HFFc6 (cell line): ENCODE measurements around the gene EVX2. TPM values are rescaled to one million over a fixed set of nuclear protein-coding genes. Genes with fewer than 3 reads are reported as not detected.

ENCODE experiments used
- DNase-seq: peaks from one replicate; pipeline ENCODE4 v3.0.0-alpha.2; 2018
- H3K27ac Mint-ChIP-seq: 2 replicates; pipeline ENCODE4 v1.8.0; 2020; ENCODE audit warnings: mild to moderate bottlenecking, mixed read lengths
- H3K27me3 Mint-ChIP-seq: 2 replicates; pipeline ENCODE4 v1.8.0; 2021; ENCODE audit warnings: mild to moderate bottlenecking, moderate library complexity, mixed read lengths; ENCODE audit not compliant: insufficient read depth
- H3K36me3 Mint-ChIP-seq: 2 replicates; pipeline ENCODE4 v1.8.0; 2021; ENCODE audit warnings: low read depth, mixed read lengths
- H3K4me1 Mint-ChIP-seq: 2 replicates; pipeline ENCODE4 v1.8.0; 2020; ENCODE audit warnings: low read depth, mixed read lengths
- H3K4me3 Mint-ChIP-seq: 2 replicates; pipeline ENCODE4 v1.8.0; 2020; ENCODE audit warnings: mild to moderate bottlenecking, moderate library complexity, mixed read lengths
- H3K9me3 Mint-ChIP-seq: 2 replicates; pipeline ENCODE4 v1.8.0; 2020; ENCODE audit warnings: mild to moderate bottlenecking, mixed read lengths
- total RNA-seq, 6 experiments: library from RNA; stranded (reverse); fragmentation: NEBNext Ultra II Directional; extraction: Animal tissue kit (Norgen Biotek cat#: 25700); gene quantifications; 2 replicates in 1 of 6; 3 replicates in 5 of 6; pipeline ENCODE4 v1.2.3, GENCODE V29; 2021
- TF ChIP-seq, protein P1 (sequence below): fragments of 200-600 bp; sonication (generic); IDR thresholded peaks from 2 replicates; pipeline ENCODE4 v1.5.0; 2021; ENCODE audit warnings: antibody characterized with exemption, mild to moderate bottlenecking

EVX2 gene
- total RNA-seq, 6 experiments from 2014 or later, result not detected

DNA sequence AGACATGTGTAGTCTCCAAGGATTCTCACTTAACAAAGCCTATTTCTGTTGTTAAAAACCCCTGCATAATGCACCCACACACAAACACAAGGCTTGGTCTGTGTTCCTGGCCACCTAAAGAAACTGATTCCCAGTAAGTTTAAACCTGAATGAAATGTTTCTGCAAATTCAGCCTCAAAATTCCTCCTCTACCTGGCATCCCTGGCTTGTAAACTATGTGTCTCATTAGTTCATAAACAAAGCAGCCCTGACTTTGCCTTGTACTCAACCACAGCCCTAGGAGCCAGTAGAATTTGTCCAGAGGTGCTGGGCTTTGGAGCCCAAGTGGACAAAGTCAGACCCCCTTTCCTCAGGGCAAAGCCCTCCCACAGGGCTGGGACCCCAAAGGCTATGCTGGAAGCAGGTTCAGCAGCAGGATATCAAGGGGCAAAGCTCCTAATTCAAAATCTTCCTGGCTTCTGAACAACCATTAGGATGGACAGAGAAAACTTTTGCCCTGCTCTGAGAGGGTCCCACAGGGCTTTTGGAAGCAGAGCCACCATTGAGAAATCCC is 6.2 kb upstream of the EVX2 start:
- H3K27ac Mint-ChIP-seq, result no peak overlapping the region
- DNase-seq, result no peak
- H3K9me3 Mint-ChIP-seq, result no peaks in the 10 kb centered on the region
- H3K4me1 Mint-ChIP-seq, result peaks cover 17% of the 10 kb centered on the region
- H3K36me3 Mint-ChIP-seq, result peaks cover 8% of the 10 kb centered on the region; the same call in 1 of the 2 replicates
- TF ChIP-seq, protein P1, sequence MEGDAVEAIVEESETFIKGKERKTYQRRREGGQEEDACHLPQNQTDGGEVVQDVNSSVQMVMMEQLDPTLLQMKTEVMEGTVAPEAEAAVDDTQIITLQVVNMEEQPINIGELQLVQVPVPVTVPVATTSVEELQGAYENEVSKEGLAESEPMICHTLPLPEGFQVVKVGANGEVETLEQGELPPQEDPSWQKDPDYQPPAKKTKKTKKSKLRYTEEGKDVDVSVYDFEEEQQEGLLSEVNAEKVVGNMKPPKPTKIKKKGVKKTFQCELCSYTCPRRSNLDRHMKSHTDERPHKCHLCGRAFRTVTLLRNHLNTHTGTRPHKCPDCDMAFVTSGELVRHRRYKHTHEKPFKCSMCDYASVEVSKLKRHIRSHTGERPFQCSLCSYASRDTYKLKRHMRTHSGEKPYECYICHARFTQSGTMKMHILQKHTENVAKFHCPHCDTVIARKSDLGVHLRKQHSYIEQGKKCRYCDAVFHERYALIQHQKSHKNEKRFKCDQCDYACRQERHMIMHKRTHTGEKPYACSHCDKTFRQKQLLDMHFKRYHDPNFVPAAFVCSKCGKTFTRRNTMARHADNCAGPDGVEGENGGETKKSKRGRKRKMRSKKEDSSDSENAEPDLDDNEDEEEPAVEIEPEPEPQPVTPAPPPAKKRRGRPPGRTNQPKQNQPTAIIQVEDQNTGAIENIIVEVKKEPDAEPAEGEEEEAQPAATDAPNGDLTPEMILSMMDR, result no peak
- H3K27me3 Mint-ChIP-seq, result peaks cover 46% of the 10 kb centered on the region
- H3K4me3 Mint-ChIP-seq, result no peak overlapping the region

DNA sequence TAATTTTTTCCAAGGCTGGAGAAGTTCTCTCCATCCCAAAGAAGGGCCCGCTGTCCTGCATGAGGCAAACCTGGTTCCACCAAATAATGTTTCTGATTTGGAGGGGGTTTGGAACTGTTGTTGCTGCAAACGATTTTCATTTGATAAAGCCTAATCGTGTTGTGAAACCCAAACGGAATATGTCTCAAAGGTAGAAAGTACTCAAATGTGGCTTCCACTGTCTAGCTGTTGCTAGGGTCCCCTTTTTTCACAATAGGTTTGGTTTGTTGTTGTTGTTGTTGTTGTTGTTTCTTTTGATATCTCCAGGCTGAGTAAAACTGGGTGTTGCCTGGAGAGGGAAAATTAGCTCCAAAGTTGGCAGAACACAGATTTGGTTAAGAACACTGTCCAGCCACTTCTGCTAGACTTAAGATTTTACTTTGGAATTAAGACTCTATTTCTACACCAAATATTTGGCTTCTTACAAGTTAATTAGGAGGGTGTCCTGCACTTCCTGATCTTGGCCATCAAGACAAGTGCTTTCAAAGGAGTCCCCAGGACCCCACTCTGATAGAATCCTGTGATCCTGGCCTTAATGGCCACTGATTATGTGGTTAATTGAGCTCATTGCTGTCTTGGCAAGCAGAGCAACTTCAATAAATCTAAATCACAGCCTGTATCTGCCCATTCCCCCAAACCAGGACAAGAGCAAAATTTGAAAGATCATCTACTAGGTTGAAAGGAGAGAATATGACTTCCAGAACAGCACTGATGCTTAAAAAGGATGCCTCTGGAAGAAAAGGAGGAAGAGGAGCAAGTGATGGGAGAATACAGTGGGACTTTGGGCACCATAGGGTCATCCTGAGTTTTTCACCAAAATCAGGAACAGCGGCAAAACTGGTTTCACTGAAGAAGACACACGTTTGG is 5.4 kb upstream of the EVX2 start:
- TF ChIP-seq, protein P1, result no peak
- H3K27ac Mint-ChIP-seq, result no peak overlapping the region

DNA sequence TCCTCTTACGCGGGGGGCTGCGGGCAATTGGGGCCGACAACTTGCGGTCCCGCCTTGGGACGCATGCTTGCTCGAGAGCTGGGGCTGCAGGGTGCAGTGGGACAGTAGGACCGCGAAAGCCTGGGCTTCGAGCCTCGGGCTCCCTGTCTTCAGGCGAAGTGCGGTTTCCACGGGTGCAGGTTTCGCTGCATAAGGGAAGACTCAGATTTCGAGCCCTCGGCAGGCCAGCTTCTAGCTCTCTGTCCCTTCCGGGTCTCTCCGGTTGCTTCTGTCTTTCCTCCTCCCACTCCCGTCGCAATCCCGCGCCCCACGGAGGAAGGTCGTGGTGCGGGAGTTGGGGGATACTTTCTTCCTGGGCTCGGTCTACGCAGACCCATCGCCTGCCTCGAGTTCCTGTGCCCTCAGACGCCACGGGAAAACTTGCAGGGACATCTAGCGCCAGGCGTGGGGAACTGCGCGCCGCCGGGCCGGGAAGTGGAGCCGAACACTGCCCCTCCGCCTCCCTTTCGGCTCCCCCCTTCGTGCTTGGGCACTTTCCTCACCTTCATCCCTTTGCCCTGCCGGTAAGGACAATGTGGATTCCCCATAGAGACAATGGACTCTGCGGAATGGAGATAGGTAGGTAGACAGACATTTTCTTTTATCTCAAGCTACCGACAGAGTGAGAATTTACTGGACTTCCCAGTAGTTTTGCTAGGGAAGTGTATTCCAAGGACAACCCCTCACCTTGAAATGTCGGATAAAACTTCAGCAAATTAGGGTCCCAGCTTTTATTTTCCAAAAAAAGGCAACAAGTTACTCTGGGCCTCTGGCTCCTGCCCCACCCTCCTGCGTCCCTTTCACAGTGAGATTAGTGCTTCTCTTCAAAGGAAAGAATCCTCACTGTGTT is 4.5 kb upstream of the EVX2 start:
- peaks cover 16% of the 10 kb centered on the region for H3K4me1 Mint-ChIP-seq
- peaks cover 9% of the 10 kb centered on the region for H3K9me3 Mint-ChIP-seq
- no peak for DNase-seq
- H3K4me3 Mint-ChIP-seq, result peak overlapping the region; percentile 90
- H3K36me3 Mint-ChIP-seq, result no peaks in the 10 kb centered on the region
- H3K27ac Mint-ChIP-seq, result no peak overlapping the region
- peaks cover 50% of the 10 kb centered on the region for H3K27me3 Mint-ChIP-seq
- TF ChIP-seq, protein P1, result peak; percentile 84

More for the DNA sequence above, 5.4 kb upstream of the EVX2 start:
- DNase-seq, result no peak
- Mint-ChIP-seq H3K36me3 (peaks cover 8% of the 10 kb centered on the region; the same call in 1 of the 2 replicates), H3K4me3 (no peak overlapping the region), H3K27me3 (peaks cover 50% of the 10 kb centered on the region), H3K4me1 (peaks cover 24% of the 10 kb centered on the region), H3K9me3 (no peaks in the 10 kb centered on the region)

DNA sequence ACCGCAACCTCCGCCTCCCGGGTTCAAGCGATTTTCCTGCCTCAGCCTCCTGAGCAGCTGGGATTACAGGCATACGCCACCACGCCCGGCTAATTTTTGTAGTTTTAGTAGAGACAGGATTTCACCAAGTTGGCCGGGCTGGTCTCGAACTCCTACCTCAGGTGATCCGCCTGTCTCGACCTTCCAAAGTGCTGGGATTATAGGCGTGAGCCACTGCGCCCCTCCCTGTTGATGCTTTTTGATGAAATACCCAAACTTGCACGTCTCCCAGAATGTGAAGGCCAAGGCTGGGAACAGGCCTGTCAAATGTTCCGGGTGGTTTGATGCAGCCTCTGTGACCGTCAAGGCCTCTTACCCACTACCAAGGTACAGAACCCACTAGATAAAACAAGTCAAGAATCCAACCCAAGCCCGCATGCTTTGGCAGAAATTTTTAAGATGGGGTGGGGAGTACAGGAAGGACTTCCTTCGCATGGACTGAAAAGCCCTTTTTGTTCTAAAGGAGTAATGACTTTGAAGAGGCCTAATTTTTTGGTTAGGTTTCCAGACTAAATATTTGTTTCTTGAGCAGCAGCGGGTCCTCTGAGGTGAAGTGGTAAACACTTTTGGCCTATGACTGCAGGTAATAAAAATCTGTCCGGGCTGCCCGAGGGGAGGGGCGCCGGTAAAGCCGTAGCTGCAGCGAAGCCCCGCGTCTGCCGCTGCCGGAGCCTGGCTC is 3.7 kb upstream of the EVX2 start:
- DNase-seq, result no peak
- peak overlapping the region; percentile 90 for H3K4me3 Mint-ChIP-seq
- TF ChIP-seq, protein P1, result no peak
- no peak overlapping the region for H3K27ac Mint-ChIP-seq
- H3K4me1 Mint-ChIP-seq, result peaks cover 15% of the 10 kb centered on the region
- peaks cover 15% of the 10 kb centered on the region for H3K9me3 Mint-ChIP-seq
- peaks cover 58% of the 10 kb centered on the region for H3K27me3 Mint-ChIP-seq
- H3K36me3 Mint-ChIP-seq, result peaks cover 4% of the 10 kb centered on the region; the same call in 1 of the 2 replicates
